Activated effector memory CD4-positive, alpha-beta T cell treated with anti-CD3 and anti-CD28 coated beads, Interleukin-2, amount 50 U/mL, for 16 hours (primary cell): Measurements from ENCODE around the gene CPLX1.
A peak's percentile ranks its signal among the peaks of the same experiment; 100 is the strongest.
"Not testable (repeated sequence)": the region's sequence is repeated elsewhere in the genome, so short reads cannot be mapped to it uniquely, and the experiment has no call there.

Experiments used
- DNase-seq: peaks from one replicate; pipeline ENCODE4 v3.0.0-alpha.2; 2020

CPLX1 gene

DNA sequence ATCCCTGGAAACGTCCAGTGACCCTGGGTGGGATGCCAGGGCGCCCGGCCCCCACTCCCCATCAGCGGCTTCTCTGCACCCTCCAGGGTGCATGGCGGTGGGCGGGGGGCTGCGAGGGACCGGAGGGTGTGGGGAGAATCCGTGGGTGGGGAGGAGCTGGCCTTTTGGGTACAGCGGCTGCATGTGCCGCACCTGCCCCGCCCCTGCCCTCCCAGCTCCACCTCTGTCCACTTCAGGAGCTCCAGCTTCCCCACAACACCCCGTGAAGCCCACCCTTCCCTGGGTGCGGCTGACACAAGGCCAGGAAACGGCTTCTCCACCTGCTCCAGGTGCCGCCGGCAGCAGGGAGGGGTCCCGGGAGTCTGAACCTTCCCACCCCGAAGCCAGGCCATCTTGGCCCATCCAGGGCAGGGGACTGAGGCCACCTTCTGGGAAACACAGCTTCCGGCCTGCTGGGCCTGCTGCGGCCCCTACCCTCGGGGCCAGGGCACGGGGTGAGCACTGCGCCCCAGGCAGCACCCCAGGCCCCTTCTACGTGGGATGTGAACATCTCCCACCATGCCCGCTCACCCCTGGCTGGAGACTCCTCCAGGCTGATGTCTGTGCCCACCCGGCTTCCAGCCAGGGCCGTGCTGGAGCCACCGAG, 34.6 kb downstream of the CPLX1 start:
- no peak for DNase-seq

DNA sequence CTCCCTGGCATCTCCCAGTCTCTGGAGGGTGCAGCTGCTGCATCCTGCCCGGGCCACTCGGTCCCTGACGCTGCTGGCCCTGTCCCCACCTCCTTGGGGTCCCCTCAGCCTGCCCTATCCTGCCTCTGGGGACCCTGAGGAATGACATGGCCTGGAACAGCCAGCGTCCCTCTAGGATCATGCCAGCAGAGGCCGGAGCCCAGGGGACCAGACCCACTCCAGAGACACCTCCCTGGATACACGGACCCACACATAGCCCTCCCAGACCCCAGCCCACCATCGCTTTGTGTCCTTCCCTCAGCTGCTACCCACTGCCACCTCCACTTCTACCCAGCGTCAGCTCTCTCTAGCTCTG, 35.5 kb downstream of the CPLX1 start:
- no peak for DNase-seq

- no peak for DNase-seq
Measured at GRCh38 chr4:789571-790465, 36.1 kb downstream of the CPLX1 start.

DNA sequence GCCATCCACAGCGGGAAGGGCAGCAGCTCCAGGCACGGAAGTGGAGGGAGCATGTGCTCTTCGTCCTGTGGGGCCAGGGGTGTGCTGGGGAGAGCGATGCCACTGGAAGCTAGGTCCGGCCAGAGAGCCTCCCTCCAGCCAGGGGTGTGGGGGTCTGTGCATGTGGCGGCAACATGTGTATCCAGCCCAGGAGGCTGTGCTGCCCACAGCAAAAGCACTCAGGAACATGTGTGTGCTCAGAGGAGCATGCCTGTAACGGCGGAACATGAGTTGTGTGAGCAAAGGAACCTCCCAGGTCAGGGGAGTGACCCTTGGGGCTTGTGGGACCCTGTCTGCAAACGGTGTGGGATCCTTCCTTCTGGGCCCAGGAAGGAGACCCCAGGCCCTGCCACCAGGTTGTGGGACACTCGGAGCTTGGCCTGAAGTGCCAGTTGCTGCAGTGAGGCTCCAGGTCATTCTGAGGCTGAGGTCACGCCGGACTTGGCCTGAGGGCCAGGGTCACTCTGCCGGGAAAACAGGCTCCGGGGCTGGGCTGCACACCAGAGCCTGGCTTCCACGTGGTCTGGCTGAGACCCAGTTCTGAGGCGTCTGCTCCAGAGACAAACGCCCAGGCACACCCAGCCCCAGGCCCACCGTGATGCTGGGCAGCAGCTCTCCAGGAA, 37.2 kb downstream of the CPLX1 start:
- peak; percentile 56 for DNase-seq

DNA sequence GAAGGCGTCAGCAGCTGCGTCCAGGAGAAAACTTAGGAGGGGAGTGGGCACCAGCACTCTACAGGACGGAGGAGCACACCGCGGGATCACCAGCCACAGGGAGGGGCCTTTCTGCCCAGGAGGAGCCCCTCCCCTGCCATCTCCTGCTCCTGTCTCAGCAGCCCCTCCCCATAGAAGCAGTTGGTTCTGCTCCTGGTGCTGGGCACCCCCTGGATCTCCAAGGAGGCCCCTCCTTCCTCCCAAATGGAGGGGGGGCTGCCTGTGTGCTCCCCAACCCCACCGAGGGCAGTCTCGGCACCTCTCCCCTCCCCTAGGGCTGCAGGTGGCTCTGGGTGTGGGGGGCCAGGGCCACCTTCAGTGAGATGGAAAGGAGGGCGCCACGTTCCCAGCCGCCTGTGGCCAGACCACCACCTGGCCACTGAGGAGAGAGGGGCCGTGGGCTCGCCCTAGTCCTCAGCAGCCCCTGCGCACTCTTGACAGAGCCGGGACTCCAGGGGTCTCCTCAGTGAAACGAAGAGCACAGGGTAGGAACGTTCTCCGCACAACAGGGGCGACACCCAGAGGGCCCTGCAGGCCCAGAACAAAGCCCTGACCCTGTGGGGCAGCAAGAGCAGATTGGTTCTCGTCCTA, 37.8 kb downstream of the CPLX1 start:
- DNase-seq: no peak

- no peak for DNase-seq
Measured at GRCh38 chr4:787561-787981, 38.4 kb downstream of the CPLX1 start.

- peak; percentile 62 for DNase-seq
Measured at GRCh38 chr4:786861-787300, 39.0 kb downstream of the CPLX1 start.

- DNase-seq: peak; percentile 61
Measured at GRCh38 chr4:786074-786741, 39.7 kb downstream of the CPLX1 start.

GRCh38 chr4:785332-786073, 40.4 kb downstream of the CPLX1 start:
- peak; percentile 61 for DNase-seq

GRCh38 chr4:784401-785331, 41.3 kb downstream of the CPLX1 start:
- DNase-seq: no peak

DNA sequence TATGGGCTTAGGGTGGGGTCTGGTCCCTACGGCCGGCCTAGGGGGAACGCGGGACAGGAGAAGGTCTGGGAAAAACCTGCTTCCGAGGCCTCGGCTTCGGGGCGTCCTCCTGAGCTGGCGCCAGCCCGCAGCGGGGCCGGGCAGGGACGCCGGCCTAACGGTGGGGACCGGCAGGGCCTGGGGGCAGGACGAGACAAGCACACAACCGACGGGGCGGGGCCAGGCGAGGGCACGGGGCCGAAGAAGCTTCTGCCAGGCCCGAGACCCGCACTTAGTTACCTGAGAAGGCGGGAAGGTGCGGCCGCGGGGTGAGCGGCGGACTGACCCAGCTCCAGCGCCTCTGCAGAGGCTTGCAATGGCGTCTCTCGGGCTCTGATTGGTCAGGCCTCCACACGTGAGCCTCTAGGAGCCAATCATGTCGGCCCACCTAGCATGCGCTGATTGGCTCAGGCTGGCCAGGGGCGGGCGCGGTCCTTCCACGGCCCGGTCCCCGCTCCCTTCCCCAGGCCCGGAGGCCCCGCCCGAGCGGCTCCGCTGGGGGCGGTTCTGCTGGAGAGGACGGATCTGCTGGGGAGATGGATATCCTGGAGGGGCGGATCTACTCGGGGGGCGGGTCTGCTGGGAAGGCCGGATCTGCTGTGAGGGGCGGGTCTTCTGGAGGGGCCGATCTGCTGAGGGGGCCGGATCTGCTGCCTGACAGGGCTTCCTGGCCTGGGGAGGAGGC, 44.3 kb downstream of the CPLX1 start:
- DNase-seq: peak; percentile 100

DNA sequence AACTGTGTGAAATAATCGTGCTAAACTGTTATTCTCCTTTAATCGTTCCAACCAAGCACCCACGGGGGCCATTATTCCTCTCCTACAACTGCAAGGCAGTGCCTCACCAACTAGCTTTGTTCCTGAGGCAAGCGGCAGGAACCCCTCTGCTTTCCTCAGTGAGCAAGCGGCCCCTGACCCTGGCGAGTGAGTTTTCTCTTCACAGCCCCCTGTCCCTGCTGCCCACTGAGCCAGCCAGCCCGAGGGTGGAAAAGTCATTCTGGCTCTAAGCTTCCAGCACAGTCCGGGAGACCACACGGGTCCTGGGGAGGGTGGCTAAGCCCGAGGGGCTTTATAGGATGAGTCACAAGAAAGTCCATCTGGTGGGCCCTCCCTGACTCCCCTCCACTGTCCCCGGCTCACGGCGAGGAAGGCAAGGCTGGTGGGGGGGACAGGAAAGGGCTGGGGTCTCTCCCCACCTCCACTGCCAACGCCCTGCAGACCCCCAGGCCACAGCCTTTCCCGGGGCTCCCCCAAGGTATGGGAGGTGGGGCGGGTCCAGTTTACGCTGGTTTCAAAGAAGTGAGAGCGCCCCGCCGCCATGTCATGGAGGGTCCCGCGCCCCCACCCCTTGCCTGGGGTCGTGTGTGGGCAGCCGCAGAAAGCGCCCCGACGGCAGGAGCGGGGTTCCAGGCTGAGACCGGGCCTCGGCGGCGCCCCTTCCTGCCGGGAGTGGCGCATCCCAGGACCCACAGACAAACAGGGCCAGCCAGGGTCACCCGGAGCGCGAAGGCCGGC, 45.0 kb downstream of the CPLX1 start:
- no peak for DNase-seq

- DNase-seq: not testable (repeated sequence)
Measured at GRCh38 chr4:780255-780654, 45.7 kb downstream of the CPLX1 start.

DNA sequence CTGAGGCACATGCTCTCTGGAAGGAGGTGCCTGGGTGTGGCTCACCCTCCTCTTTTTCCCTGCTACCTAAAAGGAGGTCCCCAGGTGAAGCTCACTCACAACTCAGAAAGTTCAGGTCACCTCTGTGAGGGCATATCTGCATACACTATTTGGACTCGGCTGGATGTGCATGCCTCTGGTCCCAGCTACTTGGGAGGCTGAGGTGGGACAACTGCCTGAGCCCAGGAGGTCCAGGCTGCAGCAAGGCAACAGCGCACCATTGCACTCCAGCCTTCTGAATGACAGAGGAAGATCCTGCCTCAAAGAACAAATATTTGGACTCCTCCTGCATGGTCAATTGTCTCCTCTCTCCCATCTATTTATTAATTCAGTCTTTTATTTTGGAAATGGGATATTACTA, 46.4 kb downstream of the CPLX1 start:
- DNase-seq: no peak

GRCh38 chr4:777520-778262, 48.2 kb downstream of the CPLX1 start:
- no peak for DNase-seq

DNA sequence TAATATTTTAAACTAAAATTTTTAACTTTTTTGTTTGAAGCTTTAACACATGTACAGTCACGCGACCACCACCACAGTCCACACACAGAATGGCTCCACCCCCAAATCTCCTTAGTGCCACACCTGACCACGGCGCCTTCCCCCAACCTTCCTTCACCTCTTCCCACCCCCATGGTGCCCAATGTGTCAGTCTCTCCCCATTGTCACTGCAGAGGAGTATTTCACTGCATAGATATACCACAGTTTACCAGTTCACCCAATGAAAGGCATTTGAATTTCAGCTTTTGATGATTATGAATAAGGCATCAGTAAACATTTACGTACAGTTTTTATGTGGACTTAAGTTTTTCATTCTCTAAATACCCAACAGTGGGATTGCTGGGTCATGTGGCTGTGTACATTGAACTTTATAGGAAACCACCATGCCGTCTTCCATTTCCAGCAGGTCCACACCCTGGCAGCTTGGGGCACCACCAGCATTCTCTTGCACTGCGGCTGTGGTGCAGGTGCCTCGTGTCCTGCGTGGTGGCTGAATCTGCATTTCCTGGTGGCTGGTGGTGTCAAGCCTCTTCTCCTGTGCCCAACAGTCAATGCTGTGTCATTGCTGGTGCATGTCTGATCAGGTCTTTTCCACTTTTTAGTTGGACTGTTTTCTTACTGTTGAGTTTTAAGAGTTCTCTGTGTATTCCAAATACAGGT, 49.0 kb downstream of the CPLX1 start:
- no peak for DNase-seq

- not testable (repeated sequence) for DNase-seq
Measured at GRCh38 chr4:775485-775884, 50.4 kb downstream of the CPLX1 start.
